Thoracic aorta (tissue), 2 donors: ENCODE data around the gene MRPL14. TPM values are rescaled to one million over a fixed set of nuclear protein-coding genes. Genes with fewer than 3 reads are reported as not detected.

ENCODE experiments used
- ATAC-seq: fragments of 150-250 bp; one replicate; pipeline ENCODE4 v1.8.0; 2017; ENCODE audit warnings: low read depth; ENCODE audit not compliant: insufficient number of reproducible peaks, low FRiP score
- DNase-seq: peaks from one replicate; pipeline ENCODE4 v3.0.0-alpha.2; 2020; ENCODE audit warnings: low spot score
- H3K27ac ChIP-seq, 2 donors: fragments of 200-600 bp; sonication (generic); 1 replicate in 1 of 2; 2 replicates in 1 of 2; pipeline ENCODE4 v1.5.1; 2016; ENCODE audit warnings: mild to moderate bottlenecking in 2 of 2, moderate library complexity in 2 of 2
- H3K27me3 ChIP-seq: fragments of 200-600 bp; sonication (generic); replicated peaks from 2 replicates; pipeline ENCODE4 v1.6.0; 2016; ENCODE audit warnings: mild to moderate bottlenecking; ENCODE audit not compliant: insufficient read depth
- H3K36me3 ChIP-seq: fragments of 200-600 bp; sonication (generic); one replicate; pipeline ENCODE4 v1.5.1; 2016
- H3K4me1 ChIP-seq, 2 donors: fragments of 200-600 bp; sonication (generic); 1 replicate in 1 of 2; 2 replicates in 1 of 2; pipeline versions ENCODE4 v1.5.1 to v1.6.0; 2016; ENCODE audit warnings: low read depth in 2 of 2, mild to moderate bottlenecking in 1 of 2; ENCODE audit not compliant: control insufficient read depth in 1 of 2
- H3K4me3 ChIP-seq: fragments of 200-600 bp; sonication (generic); 2 replicates; pipeline ENCODE4 v1.5.1; 2016; ENCODE audit warnings: mild to moderate bottlenecking
- H3K9me3 ChIP-seq: fragments of 200-600 bp; sonication (generic); 2 replicates; pipeline ENCODE4 v1.5.1; 2016
- CTCF ChIP-seq: fragments of 200-600 bp; sonication (generic); IDR thresholded peaks from one replicate; pipeline ENCODE4 v1.5.1; 2019; ENCODE audit warnings: antibody characterized with exemption
- total RNA-seq, 2 donors: library from RNA; depleted of rRNA; stranded (reverse); fragments of >200 nt; gene quantifications; one replicate each; pipeline versions ENCODE4 v1.1.0 to v1.2.3, GENCODE V29; 2016

The MRPL14 gene
- total RNA-seq = 10 to 100 TPM; 31.0 to 32.4 TPM

- ATAC-seq = peak; percentile 62
- H3K4me1 ChIP-seq = peaks cover 26 to 50% of the 10 kb centered on the region in 2 donors
Observed at GRCh38 chr6:44127186-44128019, at the start of gene MRPL14, which contains the start of gene TMEM63B. Gene MRPL14 (minus strand): TSS chr6:44127452. CDS start chr6:44116611, 10,841 bp downstream. Gene TMEM63B (plus strand): TSS chr6:44127554. CDS start chr6:44134585, 7,031 bp downstream.

DNA sequence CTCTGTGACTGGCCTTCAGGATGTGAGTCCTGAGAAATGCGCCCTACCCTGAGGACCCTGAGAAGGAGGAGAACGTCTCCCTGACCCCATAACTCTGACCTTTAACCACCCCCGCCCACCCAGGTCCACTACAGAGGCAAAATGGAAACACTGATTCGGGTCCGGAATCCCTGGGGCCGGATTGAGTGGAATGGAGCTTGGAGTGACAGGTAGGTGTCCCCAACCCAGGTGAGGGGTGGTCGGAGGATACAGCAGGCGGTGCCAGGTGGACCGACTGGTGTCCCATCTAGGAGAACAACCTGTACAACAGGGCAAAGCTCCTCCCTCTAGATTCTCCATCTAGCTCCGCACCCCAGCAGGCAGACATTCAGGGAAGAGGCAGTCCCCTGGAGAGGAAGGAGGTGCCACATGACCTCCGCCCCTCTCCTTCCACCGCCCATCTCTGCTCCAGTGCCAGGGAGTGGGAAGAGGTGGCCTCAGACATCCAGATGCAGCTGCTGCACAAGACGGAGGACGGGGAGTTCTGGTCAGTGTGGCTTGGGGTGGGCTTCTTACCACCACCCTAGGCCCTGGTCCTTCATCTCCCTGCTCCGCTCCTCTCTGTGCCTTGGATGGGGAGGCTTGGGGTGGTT lies 49.0 kb upstream of the MRPL14 start:
- H3K27ac ChIP-seq = no peak overlapping the region

More at GRCh38 chr6:44127186-44128019, at the start of gene MRPL14, which contains the start of gene TMEM63B:
- peak within 1 kb of the TSS; percentile 91 for H3K4me3 ChIP-seq
- H3K27me3 ChIP-seq = no peaks in the 10 kb centered on the region
- DNase-seq = no peak
- peak within 1 kb of the TSS; percentile 68 to 69 for H3K27ac ChIP-seq
- no peaks in the 10 kb centered on the region for H3K36me3 ChIP-seq
- no peaks in the 10 kb centered on the region for H3K9me3 ChIP-seq
- no peak for TF ChIP-seq CTCF

DNA sequence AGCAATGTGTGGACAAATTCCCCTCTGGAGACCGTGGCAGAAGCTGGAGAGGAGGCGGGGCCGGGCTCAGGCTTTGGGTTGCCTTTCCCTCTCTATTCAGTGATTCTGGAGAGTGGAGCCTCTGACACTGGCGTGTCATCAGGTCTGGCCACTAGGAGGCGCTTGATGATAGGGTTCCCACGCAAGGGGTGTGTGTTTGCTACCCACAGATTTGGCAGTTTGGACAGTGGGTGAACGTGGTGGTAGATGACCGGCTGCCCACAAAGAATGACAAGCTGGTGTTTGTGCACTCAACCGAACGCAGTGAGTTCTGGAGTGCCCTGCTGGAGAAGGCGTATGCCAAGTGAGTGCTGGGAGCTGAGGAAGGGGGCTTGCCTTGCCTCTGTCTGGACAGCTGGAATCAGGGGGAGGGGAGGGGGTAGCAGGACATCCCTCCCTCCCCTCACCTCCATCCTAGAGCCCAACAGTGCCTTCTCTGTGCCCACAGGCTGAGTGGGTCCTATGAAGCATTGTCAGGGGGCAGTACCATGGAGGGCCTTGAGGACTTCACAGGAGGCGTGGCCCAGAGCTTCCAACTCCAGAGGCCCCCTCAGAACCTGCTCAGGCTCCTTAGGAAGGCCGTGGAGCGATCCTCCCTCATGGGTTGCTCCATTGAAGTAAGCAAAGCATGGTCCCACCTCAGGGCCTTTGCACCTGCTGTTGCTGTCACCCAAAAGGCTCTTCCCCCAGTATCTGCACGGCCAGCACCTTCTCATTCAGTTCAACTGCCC lies 45.7 kb upstream of the MRPL14 start:
- TF ChIP-seq CTCF = peak; percentile 93
- DNase-seq = peak; percentile 71
- Histone ChIP-seq H3K36me3 (no peaks in the 10 kb centered on the region), H3K4me3 (no peak overlapping the region), H3K4me1 (peaks cover 6 to 21% of the 10 kb centered on the region in 2 donors), H3K9me3 (no peaks in the 10 kb centered on the region), H3K27ac (no peak overlapping the region), H3K27me3 (no peaks in the 10 kb centered on the region)
- ATAC-seq = peak; percentile 75

More for the DNA sequence above, 49.0 kb upstream of the MRPL14 start:
- ATAC-seq (no peak), DNase-seq (no peak)
- no peaks in the 10 kb centered on the region for H3K36me3 ChIP-seq
- H3K4me3 ChIP-seq = no peak overlapping the region
- peaks cover 9 to 36% of the 10 kb centered on the region in 2 donors for H3K4me1 ChIP-seq
- H3K9me3 ChIP-seq = no peaks in the 10 kb centered on the region
- TF ChIP-seq CTCF = no peak
- H3K27me3 ChIP-seq = no peaks in the 10 kb centered on the region

DNA sequence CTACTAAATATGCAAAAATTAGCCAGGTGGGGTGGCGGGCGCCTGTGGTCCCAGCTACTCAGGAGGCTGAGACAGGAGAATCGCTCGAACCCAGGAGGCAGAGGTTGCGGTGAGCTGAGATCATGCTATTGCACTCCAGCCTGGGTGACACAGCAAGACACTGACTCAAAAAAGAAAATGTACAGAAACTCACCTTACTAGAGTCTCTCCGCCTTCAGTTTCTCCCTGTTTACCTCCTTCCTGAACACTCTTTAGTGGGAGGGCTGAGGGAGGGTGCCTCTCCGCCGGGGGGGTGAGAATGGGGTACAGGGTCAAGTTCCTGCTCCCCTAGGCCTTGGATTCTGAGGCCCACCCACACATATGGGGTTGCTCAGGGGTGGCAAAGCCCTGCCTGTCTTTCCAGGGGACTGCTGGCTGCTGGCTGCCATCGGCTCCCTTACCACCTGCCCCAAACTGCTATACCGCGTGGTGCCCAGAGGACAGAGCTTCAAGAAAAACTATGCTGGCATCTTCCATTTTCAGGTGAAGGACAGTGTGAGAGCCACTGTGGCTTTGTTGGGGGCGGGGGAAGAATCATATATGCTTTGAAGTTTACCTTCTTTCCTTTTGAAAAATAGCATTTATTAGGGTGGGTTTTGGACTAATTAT lies 44.8 kb upstream of the MRPL14 start:
- Histone ChIP-seq H3K36me3 (no peaks in the 10 kb centered on the region), H3K27me3 (no peaks in the 10 kb centered on the region), H3K9me3 (no peaks in the 10 kb centered on the region), H3K4me3 (no peak overlapping the region), H3K27ac (no peak overlapping the region), H3K4me1 (peaks cover 0 to 12% of the 10 kb centered on the region in 2 donors)
- ATAC-seq = no peak
- TF ChIP-seq CTCF = no peak
- DNase-seq = no peak
